ENCODE data around the gene FOXO6.

DNA sequence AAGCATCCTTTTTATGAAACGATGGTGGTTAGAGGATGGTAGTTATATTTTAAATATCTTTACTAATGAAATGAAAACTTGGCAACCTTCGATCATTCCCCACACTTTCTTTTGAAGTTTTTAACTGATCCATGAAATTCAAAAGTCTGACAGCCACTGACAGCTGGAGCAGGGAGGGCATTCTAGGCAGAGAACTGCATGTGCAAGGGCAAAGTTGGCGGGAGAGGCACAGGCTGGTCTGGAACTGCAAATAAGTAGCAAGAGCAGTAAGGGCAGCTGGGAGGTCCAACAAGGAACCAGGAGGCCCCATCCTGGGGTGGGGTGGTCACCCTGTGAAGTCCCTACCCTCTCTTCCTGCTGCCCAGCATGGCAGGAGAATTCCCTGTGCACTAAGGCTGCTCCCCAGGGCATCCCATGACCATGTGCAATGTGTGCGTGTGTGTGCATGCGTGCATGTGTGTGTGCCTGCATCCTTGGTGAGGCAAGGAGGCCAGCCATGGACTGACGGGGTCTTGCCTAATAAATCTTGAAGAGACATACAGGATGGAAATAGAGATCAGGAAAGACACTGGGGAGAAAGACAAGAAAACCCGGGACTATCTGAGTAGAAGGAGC lies 33.1 kb upstream of the FOXO6 start:
- no peak for TF ChIP-seq POLR2A (IDR thresholded peaks at IDR 0.05)
- TF ChIP-seq, protein P1, sequence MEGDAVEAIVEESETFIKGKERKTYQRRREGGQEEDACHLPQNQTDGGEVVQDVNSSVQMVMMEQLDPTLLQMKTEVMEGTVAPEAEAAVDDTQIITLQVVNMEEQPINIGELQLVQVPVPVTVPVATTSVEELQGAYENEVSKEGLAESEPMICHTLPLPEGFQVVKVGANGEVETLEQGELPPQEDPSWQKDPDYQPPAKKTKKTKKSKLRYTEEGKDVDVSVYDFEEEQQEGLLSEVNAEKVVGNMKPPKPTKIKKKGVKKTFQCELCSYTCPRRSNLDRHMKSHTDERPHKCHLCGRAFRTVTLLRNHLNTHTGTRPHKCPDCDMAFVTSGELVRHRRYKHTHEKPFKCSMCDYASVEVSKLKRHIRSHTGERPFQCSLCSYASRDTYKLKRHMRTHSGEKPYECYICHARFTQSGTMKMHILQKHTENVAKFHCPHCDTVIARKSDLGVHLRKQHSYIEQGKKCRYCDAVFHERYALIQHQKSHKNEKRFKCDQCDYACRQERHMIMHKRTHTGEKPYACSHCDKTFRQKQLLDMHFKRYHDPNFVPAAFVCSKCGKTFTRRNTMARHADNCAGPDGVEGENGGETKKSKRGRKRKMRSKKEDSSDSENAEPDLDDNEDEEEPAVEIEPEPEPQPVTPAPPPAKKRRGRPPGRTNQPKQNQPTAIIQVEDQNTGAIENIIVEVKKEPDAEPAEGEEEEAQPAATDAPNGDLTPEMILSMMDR (IDR thresholded peaks at IDR 0.05), result no peak
- TF ChIP-seq EP300 (IDR thresholded peaks at IDR 0.05), result no peak

All from tibial nerve (tissue), 4 donors.